SJCRH30 (cell line): ENCODE measurements around the gene S100A2. TPM values are rescaled to one million over a fixed set of nuclear protein-coding genes. Genes with fewer than 3 reads are reported as not detected.

Source experiments
- DNase-seq, 2 experiments: peaks; one replicate each; pipeline ENCODE4 v3.0.0-alpha.2; 2015 to 2020
- H3K27ac ChIP-seq: fragments of 250-450 bp; sonication (Bioruptor Pico); 2 replicates; pipeline ENCODE4 v1.5.1; 2020; ENCODE audit warnings: mild to moderate bottlenecking, moderate library complexity
- H3K27me3 ChIP-seq: fragments of 250-450 bp; sonication (Bioruptor Pico); 2 replicates; pipeline ENCODE4 v1.5.1; 2020; ENCODE audit warnings: mild to moderate bottlenecking, moderate library complexity
- H3K36me3 ChIP-seq: fragments of 250-450 bp; sonication (Bioruptor Pico); 2 replicates; pipeline ENCODE4 v1.5.1; 2020; ENCODE audit warnings: mild to moderate bottlenecking, moderate library complexity
- H3K4me1 ChIP-seq: fragments of 250-450 bp; sonication (Bioruptor Pico); 2 replicates; pipeline ENCODE4 v1.5.1; 2020; ENCODE audit warnings: mild to moderate bottlenecking, moderate library complexity
- H3K4me3 ChIP-seq: fragments of 250-450 bp; sonication (Bioruptor Pico); 2 replicates; pipeline ENCODE4 v1.5.1; 2020; ENCODE audit warnings: mild to moderate bottlenecking, moderate library complexity
- H3K9me3 ChIP-seq: fragments of 250-450 bp; sonication (Bioruptor Pico); replicated peaks from 2 replicates; pipeline ENCODE4 v1.5.1; 2020; ENCODE audit warnings: mild to moderate bottlenecking, moderate library complexity
- total RNA-seq: library from RNA; depleted of rRNA; stranded (reverse); fragments of >200 nt; shearing (Covaris generic); gene quantifications from 2 replicates; pipeline ENCODE4 v1.2.3, GENCODE V29; 2014

Gene S100A2
- total RNA-seq, 1 experiment from 2014 or later, result 3.2 TPM

GRCh38 chr1:153547560-153548551 is 17.8 kb downstream of the S100A2 start:
- DNase-seq, result no peak
- Histone ChIP-seq H3K4me1 (peaks cover 14% of the 10 kb centered on the region), H3K27me3 (no peaks in the 10 kb centered on the region), H3K27ac (no peak overlapping the region), H3K36me3 (no peaks in the 10 kb centered on the region), H3K4me3 (no peak overlapping the region), H3K9me3 (no peaks in the 10 kb centered on the region)

DNA sequence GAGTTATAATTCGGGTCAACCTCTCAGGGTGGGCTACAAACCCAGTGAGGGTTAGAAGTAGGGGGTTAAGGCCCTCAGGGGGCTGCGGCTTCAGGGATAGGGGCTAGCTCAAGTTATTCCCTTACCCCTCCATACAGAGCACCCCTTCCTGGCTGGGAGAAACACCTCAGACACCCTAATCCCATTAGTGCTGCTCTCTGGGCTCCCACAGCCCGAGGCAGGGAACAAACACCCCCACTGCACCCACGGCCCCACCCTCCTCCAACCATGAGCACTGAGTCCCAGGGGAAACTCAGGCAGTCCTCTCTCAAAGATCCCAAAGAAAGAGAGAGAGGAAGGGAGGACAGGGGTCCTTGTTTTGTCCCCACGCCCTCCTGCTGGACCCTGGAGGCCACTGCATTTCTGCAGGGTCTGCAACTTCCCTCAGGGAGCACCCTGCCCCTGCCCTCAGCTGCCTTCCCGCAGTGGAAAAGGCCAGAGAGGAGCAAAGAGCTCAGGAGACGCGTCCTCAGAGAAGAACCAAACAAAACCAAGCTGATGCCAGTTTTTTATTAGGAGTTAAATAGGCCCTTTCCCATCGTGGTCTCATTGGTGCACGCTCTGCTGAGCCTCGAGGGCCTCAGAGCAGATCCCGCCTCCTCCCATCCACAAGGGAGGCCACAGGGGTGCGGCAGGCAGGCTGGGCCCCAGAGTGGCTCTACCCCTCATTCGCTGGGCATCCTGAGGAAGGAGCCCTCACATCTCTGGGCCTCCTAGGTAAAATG is 18.7 kb downstream of the S100A2 start:
- Histone ChIP-seq H3K9me3 (no peaks in the 10 kb centered on the region), H3K36me3 (no peaks in the 10 kb centered on the region), H3K27ac (no peak overlapping the region), H3K4me3 (no peak overlapping the region), H3K4me1 (peaks cover 14% of the 10 kb centered on the region), H3K27me3 (no peaks in the 10 kb centered on the region)
- DNase-seq, result no peak

GRCh38 chr1:153546371-153546770 is 19.3 kb downstream of the S100A2 start:
- H3K9me3 ChIP-seq, result no peaks in the 10 kb centered on the region
- DNase-seq, result no peak
- H3K4me1 ChIP-seq, result peaks cover 14% of the 10 kb centered on the region
- no peaks in the 10 kb centered on the region for H3K27me3 ChIP-seq
- H3K4me3 ChIP-seq, result no peak overlapping the region
- H3K36me3 ChIP-seq, result no peaks in the 10 kb centered on the region
- H3K27ac ChIP-seq, result no peak overlapping the region

- Histone ChIP-seq H3K36me3 (no peaks in the 10 kb centered on the region), H3K4me1 (peaks cover 17% of the 10 kb centered on the region), H3K27ac (no peak within 1 kb of the TSS), H3K4me3 (no peak within 1 kb of the TSS), H3K9me3 (no peaks in the 10 kb centered on the region), H3K27me3 (no peaks in the 10 kb centered on the region)
- DNase-seq, result peak; percentile 85 to 88
Measured at GRCh38 chr1:153545067-153546055, 20.3 kb downstream of the S100A2 start, which contains the start of gene S100A4. Gene S100A4 (minus strand): TSS chr1:153545806. CDS start chr1:153544794, 1,012 bp downstream.

- H3K27me3 ChIP-seq, result no peaks in the 10 kb centered on the region
- H3K36me3 ChIP-seq, result no peaks in the 10 kb centered on the region
- no peak overlapping the region for H3K4me3 ChIP-seq
- no peak for DNase-seq
- H3K9me3 ChIP-seq, result no peaks in the 10 kb centered on the region
- H3K27ac ChIP-seq, result no peak overlapping the region
- peaks cover 18% of the 10 kb centered on the region for H3K4me1 ChIP-seq
Measured at GRCh38 chr1:153544453-153545066, 21.1 kb downstream of the S100A2 start.

DNA sequence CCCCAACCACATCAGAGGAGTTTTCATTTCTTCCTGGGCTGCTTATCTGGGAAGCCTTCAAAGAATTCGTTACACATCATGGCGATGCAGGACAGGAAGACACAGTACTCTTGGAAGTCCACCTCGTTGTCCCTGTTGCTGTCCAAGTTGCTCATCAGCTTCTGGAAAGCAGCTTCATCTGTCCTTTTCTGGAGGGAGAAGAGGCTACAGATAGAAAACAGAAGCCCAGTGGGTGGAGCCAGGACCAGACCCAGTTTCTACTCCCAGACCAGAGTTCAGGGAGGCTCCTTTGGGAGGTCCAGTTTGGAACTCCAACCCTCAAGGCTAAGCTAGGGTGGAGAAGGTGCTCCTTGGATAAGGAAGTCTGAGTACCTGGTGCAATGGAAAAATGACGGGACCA is 21.9 kb downstream of the S100A2 start:
- Histone ChIP-seq H3K4me3 (no peak overlapping the region), H3K9me3 (no peaks in the 10 kb centered on the region), H3K27ac (no peak overlapping the region), H3K27me3 (no peaks in the 10 kb centered on the region), H3K4me1 (peaks cover 9% of the 10 kb centered on the region; the same call in 1 of the 2 replicates), H3K36me3 (no peaks in the 10 kb centered on the region)
- no peak for DNase-seq

DNA sequence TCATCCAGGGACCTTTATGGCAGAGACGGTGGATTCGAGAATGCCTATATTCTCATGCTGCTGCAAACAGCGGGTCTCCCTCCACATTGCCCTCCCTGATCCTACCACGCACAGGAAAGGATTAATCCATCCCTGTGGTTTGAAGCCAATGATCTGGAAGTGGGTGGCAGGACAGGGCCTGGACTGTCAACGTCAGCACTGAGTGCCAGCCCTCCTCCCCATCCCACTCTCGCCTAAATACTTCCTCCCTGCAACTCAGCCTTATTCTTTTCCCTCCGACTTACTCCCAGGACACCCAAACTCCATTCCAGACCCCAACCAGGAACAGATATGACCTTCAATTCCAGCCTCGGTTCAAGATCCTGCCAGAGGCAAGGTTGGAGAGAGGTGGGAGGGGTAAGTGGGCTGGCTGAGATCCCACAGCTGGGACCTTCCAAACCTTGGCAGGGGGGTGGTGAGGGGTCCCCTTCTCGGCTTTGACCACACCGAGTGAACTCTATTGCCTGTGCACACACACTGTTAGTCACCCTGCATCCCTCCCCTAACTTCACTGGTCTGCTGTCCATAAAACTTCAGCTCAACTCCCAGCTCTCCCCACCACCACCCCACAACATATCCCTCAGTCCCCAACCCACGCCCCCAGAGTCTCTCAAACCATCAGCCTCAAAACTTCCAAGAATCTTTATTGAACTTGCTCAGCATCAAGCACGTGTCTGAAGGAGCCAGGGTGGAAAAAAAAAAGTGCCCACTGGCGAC is 22.5 kb downstream of the S100A2 start:
- Histone ChIP-seq H3K27me3 (no peaks in the 10 kb centered on the region), H3K36me3 (no peaks in the 10 kb centered on the region), H3K9me3 (no peaks in the 10 kb centered on the region), H3K4me3 (no peak overlapping the region), H3K4me1 (peaks cover 7% of the 10 kb centered on the region; the same call in 1 of the 2 replicates), H3K27ac (no peak overlapping the region)
- DNase-seq, result no peak

DNA sequence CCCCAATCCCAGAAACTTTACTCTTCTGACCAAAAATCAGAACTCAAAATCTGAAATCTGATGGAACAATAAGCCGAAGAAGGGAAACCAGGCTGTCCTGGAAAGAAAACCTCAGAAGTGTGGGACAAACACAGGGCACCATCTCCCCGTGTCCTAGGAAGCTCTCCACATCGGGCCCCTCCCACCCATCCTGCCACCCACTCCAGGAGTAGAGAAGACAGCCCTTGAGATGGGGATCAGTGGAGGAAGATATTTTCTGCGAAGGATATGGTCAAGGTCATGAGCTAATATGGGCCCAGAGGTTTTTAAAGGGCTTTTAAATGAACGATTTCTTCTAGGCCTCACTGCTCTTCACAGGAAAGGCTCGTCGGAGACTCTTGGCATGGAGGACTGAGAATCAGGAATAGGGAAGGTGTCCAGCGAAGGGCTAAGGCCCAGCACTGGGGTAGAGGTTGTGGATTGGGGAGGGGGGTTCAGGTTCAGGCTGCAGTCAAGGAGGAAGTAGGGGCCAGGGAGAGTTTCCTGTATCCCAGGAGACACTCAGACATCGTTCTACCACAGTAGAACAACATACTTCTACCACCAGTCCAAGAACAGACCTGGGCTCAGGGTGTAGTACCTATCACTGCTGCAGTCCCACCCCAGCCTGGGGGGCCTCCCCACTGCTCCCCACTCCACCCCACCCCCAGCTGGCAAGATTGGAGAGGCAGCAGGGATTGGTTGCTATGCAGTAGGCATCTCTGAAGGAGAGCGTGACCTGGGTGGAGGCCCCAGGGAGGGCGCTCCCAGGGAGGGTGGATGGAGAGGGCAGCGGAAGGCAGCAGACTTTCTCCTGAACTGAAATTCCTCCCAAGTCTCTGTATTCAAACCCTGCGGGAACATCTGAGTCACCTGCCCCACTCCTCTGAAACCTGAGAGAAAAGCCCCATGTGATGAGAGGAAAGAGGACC is 23.7 kb downstream of the S100A2 start:
- Histone ChIP-seq H3K4me1 (peaks cover 9% of the 10 kb centered on the region), H3K27ac (no peak overlapping the region), H3K27me3 (no peaks in the 10 kb centered on the region), H3K9me3 (no peaks in the 10 kb centered on the region), H3K36me3 (no peaks in the 10 kb centered on the region), H3K4me3 (no peak overlapping the region)
- no peak for DNase-seq

DNA sequence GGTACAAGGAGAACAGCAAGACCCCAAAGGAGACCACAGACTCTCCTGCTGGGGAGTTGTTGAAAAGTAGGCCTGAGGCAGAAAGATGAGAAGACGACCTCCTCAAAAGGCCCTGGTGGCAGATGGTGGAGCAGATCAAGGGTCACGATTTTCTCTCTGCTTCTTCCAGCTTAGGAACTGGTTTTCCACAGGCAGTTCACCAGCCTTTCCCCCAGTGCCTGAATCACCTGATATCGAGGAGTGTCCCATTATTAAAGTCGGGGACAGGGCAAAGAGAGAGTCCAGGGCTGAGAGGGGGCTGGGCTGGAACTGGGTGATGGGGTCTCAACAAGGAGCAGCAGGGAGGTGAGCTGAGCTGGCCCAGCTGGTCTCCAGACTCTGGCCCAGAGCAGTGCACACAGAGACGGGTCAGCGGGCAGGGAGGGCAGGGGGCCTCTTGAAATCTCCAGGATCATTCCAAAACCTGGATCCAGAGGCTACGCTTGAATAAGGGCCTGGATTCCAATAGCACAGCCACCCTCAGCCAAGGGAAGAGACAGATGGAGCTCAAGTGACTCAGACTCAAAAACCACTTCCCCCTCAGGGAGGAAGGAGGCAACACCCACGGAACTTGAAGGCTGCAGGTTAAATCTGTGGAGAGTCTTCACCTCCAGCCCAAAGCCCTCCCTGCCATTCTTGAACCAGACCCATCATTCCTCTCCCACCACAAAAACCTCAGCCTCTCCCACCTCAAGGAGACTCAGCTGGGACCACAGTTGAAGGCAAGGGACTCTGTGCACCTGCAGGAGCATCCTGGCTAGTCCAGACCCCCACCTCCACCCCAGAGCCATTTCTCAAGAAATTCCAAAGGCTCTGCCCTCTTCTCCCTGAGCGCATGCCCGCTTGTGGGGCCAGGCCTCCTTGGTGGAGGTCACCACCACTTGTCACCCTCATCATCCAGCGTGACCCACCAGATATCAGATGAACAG is 25.0 kb downstream of the S100A2 start, which contains the start of gene S100A5:
TSS of gene S100A5 (minus strand) at position 541 of the 968 bp plus-strand sequence. CDS start 743 bp downstream, outside the sequence.
- no peak within 1 kb of the TSS for H3K27ac ChIP-seq
- H3K9me3 ChIP-seq, result no peaks in the 10 kb centered on the region
- no peaks in the 10 kb centered on the region for H3K36me3 ChIP-seq
- DNase-seq, result peak in 1 of 2 experiments; percentile 44
- H3K4me1 ChIP-seq, result peaks cover 15% of the 10 kb centered on the region
- H3K27me3 ChIP-seq, result no peaks in the 10 kb centered on the region
- H3K4me3 ChIP-seq, result no peak within 1 kb of the TSS

- no peaks in the 10 kb centered on the region for H3K36me3 ChIP-seq
- H3K4me3 ChIP-seq, result no peak overlapping the region
- no peaks in the 10 kb centered on the region for H3K27me3 ChIP-seq
- H3K9me3 ChIP-seq, result no peaks in the 10 kb centered on the region
- no peak overlapping the region for H3K27ac ChIP-seq
- H3K4me1 ChIP-seq, result peaks cover 18% of the 10 kb centered on the region
- no peak for DNase-seq
Measured at GRCh38 chr1:153539395-153540093, 26.1 kb downstream of the S100A2 start.

GRCh38 chr1:153538315-153538821 is 27.3 kb downstream of the S100A2 start:
- H3K9me3 ChIP-seq, result no peaks in the 10 kb centered on the region
- no peak overlapping the region for H3K4me3 ChIP-seq
- H3K36me3 ChIP-seq, result no peaks in the 10 kb centered on the region
- no peak for DNase-seq
- no peak overlapping the region for H3K27ac ChIP-seq
- no peaks in the 10 kb centered on the region for H3K27me3 ChIP-seq
- peaks cover 30% of the 10 kb centered on the region for H3K4me1 ChIP-seq
